ENCODE results near the gene TRAPPC2.

TRAPPC2 gene

DNA sequence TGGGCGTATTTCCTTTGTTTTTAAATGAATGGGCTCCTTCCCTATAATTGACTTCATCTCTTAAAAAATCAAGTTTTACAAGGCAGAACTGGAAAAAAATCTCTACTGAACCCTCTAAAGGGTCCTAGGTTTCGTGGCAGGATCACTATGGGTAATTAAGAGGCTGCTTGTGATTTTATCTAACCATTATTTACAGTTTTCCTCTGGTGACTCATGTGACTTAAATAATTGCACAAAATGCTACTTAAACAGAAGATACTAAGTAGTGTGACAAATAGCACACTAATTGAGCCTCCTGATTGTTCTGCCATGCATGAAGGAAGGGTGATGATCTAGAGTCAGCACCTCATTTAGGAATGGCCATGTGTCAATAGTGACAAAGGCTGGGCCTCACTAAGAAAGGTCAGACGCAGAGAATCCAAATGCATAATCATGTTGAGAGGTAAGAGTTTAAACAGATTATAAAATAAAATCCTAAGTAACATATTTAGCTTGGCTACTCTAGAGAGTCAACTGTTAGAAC, 35.7 kb upstream of the TRAPPC2 start:
- TF ChIP-seq, protein P1, sequence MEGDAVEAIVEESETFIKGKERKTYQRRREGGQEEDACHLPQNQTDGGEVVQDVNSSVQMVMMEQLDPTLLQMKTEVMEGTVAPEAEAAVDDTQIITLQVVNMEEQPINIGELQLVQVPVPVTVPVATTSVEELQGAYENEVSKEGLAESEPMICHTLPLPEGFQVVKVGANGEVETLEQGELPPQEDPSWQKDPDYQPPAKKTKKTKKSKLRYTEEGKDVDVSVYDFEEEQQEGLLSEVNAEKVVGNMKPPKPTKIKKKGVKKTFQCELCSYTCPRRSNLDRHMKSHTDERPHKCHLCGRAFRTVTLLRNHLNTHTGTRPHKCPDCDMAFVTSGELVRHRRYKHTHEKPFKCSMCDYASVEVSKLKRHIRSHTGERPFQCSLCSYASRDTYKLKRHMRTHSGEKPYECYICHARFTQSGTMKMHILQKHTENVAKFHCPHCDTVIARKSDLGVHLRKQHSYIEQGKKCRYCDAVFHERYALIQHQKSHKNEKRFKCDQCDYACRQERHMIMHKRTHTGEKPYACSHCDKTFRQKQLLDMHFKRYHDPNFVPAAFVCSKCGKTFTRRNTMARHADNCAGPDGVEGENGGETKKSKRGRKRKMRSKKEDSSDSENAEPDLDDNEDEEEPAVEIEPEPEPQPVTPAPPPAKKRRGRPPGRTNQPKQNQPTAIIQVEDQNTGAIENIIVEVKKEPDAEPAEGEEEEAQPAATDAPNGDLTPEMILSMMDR (IDR thresholded peaks at IDR 0.05; ENCODE audit: control insufficient read depth, insufficient read depth, low read depth, low read length, missing control alignments): no peak
- no peak overlapping the region for H3K4me3 ChIP-seq (ENCODE audit: control insufficient read depth, low read depth, low read length)
- DNase-seq (ENCODE audit: low read depth): no peak

DNA sequence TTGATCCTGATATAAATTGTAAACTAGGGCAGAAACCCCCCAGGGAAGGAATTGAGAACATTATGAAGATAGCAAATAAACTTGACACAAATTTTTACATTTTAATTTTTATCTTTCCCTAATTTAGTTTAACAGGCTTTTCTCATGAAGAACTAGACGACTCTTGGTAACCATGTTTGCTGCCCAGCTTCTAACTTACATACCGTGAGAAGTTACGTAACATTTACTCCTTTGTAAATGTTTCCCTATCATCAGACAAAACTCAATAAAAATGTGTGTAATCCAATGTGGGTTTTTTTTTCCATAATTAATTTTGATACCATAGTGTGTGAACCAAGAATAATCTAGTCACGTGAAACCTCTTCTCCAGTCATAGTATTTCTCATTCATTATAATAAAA, 34.5 kb upstream of the TRAPPC2 start:
- H3K4me3 ChIP-seq (ENCODE audit: control insufficient read depth, low read depth, low read length): no peak overlapping the region
- DNase-seq (ENCODE audit: low read depth): no peak
- TF ChIP-seq, protein P1 (IDR thresholded peaks at IDR 0.05; ENCODE audit: control insufficient read depth, insufficient read depth, low read depth, low read length, missing control alignments): no peak

DNA sequence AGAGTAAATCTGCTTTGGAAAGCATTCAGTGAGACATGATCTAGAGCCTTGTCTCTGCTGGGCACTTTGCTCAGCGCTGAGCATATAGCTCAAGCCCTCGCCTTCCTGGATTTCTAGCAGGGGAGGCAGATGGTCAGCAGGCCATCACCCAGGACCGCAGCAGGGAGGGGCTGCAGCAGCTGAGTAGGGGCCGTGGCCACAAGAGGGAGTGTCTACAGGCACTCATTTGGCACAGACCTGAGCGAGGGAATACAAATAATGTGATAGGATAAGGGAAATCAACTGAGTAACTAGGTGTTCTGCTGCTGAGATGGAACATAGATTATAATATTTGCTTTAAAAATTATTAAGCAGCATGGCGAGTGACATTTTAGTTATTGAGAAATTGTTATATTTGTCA, 30.3 kb upstream of the TRAPPC2 start:
- DNase-seq (ENCODE audit: low read depth): no peak
- H3K4me3 ChIP-seq (ENCODE audit: control insufficient read depth, low read depth, low read length): no peak overlapping the region
- TF ChIP-seq, protein P1 (IDR thresholded peaks at IDR 0.05; ENCODE audit: control insufficient read depth, insufficient read depth, low read depth, low read length, missing control alignments): no peak

DNA sequence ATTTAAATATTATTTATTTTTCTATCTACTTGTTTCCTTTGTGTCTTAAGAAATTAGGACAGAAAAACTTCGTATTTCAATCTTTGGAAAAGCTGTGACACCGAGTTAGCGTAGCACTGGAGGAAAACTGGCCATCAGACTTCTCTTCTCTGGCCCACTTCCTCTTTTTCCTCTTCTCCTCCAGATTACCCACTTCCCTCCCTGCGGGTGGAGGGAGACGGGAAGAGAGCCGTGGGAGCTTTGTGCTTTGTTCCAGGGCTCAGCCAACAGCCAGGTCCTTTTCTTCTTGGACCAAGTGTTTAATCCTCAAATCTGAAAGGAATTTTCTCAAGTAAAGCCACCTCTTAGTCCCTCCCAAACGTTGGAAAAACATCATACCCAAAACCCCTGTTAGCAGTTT, 29.9 kb upstream of the TRAPPC2 start:
- no peak for DNase-seq (ENCODE audit: low read depth)
- TF ChIP-seq, protein P1 (IDR thresholded peaks at IDR 0.05; ENCODE audit: control insufficient read depth, insufficient read depth, low read depth, low read length, missing control alignments): no peak
- no peak overlapping the region for H3K4me3 ChIP-seq (ENCODE audit: control insufficient read depth, low read depth, low read length)

DNA sequence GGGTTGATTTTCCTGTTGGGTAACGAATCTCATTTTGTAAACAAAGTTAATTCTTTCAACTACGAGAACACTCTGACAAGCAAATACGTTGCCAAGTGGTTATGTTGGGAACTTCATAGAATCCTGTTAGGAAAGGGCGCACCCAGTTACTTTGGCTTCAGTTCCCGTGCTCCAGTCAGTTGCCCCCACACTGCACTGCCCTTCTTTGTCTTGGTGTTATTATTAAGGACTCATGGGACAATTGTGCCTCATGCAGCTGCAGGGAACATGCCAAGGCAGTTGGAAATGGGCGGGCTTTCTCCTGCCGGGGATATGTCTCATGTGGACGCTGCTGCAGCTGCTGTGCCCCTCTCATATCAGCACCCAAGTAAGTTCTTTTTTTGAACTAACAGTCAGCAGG, 29.1 kb upstream of the TRAPPC2 start:
- no peak for DNase-seq (ENCODE audit: low read depth)
- no peak overlapping the region for H3K4me3 ChIP-seq (ENCODE audit: control insufficient read depth, low read depth, low read length)
- TF ChIP-seq, protein P1 (IDR thresholded peaks at IDR 0.05; ENCODE audit: control insufficient read depth, insufficient read depth, low read depth, low read length, missing control alignments): no peak

DNA sequence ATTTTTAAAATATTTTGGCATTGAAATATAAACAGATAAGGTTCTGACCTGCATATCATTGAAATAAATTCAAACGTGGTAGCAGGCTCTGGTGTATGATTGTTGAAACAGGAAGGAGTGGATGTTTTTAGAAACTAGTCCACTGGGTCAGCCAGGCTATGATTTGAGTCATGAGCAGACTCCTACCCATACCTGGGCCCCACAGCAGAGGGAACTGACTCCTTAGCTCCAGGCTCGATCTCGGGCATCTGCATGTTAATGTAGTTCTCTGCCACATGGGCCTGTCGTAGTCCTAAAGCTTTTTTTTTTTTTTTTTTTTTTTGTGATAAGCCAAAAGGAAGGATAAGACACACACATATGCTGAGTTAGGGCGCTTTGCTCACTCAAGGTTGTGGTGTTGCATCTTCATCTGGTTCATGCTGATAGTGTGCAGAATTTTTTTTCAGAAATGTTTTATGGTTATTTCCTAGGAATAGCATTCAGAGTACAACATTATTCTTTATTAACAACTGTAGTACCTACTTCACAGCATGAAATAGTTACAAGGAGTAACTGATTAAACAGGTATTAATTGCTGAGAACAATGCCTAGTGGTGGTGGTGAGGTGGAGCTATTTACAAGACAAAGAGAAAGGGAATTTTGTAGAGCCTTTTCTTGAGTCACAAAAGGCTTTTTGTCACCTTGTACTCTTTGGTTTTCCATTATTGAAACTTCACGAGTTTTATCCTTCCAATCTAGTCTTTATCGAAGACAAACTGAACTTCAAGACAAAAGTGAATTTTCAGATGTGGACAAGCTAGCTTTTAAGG, 27.4 kb upstream of the TRAPPC2 start:
- DNase-seq (ENCODE audit: low read depth): no peak

More for the DNA sequence above, 27.4 kb upstream of the TRAPPC2 start:
- TF ChIP-seq, protein P1 (IDR thresholded peaks at IDR 0.05; ENCODE audit: control insufficient read depth, insufficient read depth, low read depth, low read length, missing control alignments): no peak
- H3K4me3 ChIP-seq (ENCODE audit: control insufficient read depth, low read depth, low read length): no peak overlapping the region
